ENCODE data around the gene TTC28.

DNA sequence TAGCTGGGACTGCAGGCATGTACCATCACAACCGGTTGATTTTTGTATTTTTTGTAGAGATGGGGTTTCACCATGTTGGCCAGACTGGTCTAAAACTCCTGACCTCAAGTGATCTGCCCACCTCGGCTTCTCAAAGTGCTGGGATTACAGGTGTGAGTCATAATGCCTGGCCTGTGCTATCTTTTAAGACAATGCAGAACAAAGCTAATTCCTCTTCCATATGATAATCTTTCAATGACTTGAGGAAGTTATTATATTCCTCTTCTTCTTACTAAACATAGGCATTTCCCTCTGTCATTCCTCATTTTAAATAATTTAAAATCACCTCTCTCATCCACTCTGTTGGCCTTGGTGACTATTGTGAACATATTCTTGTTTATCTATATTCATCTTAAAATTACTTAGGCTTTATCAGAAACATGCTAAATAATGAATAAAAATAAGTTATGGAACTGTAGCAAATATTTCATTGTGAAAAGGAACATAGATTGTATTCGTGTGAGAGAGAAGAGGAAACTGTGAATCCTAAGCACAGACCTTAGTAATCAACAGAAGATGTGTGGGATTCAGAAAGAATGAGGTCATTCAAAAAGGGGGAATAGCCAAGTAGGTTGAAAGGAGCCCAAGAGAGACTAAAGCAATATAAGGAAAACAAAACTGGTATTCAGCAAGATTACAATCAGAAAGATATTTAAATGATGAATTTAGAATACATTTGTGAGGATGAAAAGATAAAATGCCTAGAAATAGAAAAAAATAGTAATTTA is 269.4 kb downstream of the TTC28 start:
- TF ChIP-seq, protein P1, sequence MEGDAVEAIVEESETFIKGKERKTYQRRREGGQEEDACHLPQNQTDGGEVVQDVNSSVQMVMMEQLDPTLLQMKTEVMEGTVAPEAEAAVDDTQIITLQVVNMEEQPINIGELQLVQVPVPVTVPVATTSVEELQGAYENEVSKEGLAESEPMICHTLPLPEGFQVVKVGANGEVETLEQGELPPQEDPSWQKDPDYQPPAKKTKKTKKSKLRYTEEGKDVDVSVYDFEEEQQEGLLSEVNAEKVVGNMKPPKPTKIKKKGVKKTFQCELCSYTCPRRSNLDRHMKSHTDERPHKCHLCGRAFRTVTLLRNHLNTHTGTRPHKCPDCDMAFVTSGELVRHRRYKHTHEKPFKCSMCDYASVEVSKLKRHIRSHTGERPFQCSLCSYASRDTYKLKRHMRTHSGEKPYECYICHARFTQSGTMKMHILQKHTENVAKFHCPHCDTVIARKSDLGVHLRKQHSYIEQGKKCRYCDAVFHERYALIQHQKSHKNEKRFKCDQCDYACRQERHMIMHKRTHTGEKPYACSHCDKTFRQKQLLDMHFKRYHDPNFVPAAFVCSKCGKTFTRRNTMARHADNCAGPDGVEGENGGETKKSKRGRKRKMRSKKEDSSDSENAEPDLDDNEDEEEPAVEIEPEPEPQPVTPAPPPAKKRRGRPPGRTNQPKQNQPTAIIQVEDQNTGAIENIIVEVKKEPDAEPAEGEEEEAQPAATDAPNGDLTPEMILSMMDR (IDR thresholded peaks at IDR 0.05) = no peak
- TF ChIP-seq POLR2A (IDR thresholded peaks at IDR 0.05) = no peak
